HG03097 (cell line): ENCODE data around the gene ZBTB11.
"Not testable (repeated sequence)": the region's sequence is repeated elsewhere in the genome, so short reads cannot be mapped to it uniquely, and the experiment has no call there.

Experiments used
- ATAC-seq: cut with Tn5 transposase; IDR thresholded peaks from one replicate; pipeline ENCODE4 v1.9.1; 2021; ENCODE audit not compliant: unreplicated experiment, low FRiP score

ZBTB11 gene

DNA sequence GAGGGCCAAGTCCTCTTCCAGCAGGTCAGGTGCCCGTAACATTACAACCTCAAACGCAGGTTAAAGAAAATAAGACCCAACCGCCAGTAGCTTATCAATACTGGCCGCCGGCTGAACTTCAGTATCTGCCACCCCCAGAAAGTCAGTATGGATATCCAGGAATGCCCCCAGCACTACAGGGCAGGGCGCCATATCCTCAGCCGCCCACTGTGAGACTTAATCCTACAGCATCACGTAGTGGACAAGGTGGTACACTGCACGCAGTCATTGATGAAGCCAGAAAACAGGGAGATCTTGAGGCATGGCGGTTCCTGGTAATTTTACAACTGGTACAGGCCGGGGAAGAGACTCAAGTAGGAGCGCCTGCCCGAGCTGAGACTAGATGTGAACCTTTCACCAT, 16.6 kb upstream of the ZBTB11 start:
- ATAC-seq, result peak; percentile 54

DNA sequence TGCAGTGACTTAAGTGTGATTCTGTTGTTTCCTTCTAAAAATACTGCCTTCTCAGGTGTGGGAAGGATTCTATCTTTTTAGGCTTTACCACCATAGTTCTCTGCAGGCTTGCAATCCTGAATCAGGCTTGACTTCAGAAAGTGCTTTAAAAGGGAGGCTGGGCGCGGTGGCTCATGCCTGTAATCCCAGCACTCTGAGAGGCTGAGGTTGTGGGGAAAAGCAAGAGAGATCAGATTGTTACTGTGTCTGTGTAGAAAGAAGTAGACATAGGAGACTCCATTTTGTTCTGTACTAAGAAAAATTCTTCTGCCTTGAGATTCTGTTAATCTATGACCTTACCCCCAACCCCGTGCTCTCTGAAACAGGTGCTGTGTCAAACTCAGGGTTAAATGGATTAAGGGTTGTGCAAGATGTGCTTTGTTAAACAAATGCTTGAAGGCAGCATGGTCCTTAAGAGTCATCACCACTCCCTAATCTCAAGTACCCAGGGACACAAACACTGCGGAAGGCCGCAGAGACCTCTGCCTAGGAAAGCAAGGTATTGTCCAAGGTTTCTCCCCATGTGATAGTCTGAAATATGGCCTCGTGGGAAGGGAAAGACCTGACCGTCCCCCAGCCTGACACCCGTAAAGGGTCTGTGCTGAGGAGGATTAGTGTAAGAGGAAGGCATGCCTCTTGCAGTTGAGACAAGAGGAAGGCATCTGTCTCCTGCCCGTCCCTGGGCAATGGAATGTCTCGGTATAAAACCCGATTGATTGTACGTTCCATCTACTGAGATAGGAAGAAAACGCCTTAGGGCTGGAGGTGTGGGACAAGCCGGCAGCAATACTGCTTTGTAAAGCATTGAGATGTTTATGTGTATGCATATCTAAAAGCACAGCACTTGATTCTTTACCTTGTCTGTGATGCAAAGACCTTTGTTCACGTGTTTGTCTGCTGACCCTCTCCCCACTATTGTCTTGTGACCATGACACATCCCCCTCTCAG, 15.0 kb upstream of the ZBTB11 start:
- not testable (repeated sequence) for ATAC-seq

DNA sequence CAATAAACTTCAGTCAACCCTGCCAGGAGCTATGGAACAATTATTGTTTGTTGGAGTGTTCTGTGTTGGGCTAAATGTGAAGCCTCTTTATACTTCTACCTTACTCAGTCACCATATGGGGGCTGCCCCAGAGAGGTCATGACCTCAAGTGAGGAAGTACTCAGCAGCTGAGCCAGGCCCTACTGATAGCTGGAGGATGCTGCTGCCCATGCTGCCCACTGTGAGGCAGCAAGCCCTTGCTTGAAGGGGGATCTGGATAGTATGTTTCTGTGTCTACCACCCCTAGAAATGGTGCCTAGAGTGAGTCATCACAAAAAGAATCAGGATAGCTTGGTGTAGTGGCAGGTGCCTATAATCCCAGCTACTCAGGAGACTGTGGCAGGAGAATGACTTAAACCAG, 14.0 kb upstream of the ZBTB11 start:
- no peak for ATAC-seq

DNA sequence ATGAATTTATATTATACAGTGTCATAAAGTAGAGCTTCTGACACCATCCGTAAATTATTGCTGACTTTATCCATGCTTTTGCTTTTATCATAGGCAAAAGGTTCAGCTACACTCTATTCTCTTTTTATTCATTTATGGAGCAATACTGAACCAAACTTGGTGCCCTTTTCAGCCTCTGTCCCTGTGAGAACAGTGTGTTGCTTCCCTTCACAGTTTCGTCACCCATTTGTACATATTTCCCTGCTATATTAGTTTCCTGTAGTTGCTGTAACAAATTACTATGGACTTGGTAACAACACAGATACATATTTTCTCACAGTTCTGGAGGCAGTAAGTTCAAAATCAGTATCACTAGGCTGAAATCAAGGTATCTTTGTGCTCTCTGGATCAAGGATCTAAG, 12.4 kb upstream of the ZBTB11 start:
- no peak for ATAC-seq

DNA sequence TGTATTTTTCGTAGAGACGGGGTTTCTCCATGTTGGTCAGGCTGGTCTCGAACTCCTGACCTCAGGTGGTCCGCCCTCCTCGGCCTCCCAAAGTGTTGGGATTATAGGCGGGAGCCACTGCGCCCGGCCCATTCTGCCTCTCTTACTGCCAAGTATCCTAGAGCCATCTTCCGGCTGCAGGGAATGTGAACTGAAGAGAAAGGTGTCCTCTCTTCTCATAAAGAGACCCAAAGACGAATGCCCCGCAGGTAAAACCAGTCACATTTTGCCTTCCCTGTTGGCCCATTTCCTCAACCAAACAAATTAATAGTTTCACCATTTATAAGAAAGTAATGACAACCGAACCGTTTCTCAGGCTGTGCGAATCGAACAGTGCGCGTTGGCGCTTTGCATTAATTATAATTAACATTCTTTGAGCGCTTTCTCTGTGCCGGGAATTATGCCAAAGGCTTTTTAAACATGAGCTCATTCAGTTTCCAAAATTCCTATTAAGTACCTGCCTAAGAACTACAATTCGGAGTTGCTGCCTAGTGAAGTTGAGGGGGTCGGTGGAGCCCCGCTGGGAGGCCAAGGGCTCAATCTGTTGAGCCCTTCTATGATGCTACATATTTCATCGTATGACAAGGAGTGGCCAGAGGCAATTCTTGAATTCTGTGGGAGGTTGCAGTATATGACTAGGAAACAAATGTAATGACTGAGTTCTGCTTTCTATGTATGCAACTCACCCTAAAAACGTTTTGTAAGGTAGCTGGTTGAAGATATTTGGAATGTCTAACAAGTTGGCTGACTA, 10.4 kb upstream of the ZBTB11 start:
- ATAC-seq, result no peak

DNA sequence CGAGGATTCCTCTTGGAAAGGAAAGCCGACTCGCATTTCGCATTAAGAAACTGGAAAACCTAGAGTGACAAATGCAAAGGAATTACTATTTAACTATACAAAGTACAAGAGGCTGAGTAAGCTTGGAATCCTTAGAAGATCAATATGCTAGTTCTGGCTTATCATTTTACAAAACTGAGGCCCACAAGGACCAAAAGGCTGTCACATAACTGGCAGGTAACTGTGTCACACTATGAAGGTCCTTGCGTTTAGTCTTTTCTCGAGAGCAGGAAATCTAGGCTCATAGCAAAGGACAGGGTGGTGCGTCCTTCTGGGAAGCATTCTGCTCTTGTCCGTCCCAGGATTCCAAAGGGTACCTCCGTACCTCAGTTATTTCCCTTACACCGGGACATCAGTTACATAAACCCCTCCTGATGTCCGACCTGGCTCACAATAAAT, 9.0 kb upstream of the ZBTB11 start:
- ATAC-seq, result peak; percentile 9

DNA sequence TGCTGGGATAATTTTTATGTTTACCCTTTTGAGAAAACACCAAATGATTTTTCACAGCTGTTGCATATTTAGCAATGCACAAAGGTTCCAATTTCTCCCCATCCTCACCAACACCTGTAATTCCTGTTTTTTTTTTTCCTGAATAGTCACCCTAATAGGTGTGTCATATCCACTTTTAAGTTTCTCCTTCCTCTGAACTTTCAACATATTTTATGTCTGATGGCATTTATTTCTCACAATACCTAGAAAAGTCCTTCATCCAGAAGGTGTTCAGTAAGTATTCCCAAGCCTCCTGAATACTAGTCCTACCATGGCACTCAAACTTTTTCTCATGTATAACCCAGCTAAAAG, 8.1 kb upstream of the ZBTB11 start:
- ATAC-seq, result no peak

DNA sequence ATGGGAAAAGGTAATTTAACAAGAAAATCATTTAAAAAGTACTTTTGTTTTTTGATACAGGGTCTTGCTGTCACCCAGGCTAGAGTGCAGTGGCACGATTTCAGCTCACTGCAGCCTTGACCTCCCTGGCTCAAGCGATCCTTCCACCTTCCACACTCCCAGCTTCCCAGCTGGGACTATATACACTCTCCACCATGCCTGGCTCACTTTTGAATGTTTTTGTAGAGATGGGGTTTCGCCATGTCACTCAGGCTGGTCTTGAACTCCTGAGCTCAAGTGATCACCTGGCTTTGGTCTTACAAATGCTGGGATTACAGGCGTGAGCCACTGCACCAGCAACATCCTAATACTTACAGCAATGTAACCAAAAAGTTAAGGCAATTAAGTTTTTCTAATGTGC, 3.5 kb upstream of the ZBTB11 start:
- no peak for ATAC-seq

DNA sequence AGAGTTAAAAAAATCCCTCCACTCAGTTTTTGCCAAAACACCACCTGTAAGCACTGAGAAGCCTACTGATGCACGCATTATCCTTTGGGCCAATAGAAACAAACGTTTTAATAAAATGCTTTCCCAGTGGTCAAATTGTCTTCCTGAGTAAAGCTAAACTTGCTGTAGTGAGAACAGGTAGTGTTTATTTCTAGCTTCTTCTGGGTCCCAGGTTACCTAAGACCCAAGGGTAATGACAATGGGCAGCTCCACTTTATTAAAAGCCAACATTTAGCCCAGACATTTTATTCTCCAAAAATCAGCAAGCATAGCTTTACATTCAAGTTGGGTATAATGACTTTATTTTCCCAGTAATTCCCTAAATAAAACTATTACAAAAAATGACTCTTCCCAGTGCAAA, 1.9 kb upstream of the ZBTB11 start:
- not testable (repeated sequence) for ATAC-seq

DNA sequence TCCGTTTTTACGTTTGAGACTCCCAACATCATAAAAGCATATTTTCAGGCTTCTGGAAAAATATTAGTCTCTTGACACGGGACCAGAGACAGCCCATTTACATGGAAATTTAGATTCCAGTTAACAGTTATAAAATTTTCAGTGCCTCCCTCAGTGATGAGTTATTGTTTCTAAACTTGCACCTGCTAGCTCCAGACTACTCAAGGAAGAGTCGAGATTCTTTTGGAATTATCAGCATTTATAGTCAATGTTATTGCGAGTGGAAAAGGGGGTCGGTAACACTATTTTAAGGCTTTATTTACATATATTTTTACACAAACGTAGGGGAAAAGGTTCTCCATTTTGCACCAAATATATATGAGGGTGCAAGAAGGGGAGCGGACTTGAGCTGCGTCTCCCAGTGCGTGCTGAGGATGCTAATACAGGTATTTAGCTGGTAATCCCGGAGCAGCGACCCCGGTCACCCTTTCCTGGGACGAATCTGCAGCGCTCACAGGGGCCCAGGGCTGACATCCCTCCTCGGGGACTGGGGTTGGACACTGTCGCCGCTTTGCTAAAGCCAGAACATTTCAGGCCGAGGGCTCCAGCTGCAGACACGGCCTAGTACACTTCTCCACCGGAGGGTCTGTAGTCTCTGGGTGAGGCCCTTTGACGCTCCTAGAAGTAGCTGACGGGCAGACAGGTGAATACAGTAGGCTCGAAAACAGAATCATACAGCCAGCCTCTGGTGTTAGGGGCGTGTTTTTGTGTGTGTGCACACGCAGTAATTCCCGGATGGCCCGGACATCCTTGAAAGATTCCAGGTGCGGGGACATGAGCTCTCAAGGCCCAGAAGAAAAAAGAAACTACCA, 729 bp upstream of the ZBTB11 start:
- no peak for ATAC-seq

DNA sequence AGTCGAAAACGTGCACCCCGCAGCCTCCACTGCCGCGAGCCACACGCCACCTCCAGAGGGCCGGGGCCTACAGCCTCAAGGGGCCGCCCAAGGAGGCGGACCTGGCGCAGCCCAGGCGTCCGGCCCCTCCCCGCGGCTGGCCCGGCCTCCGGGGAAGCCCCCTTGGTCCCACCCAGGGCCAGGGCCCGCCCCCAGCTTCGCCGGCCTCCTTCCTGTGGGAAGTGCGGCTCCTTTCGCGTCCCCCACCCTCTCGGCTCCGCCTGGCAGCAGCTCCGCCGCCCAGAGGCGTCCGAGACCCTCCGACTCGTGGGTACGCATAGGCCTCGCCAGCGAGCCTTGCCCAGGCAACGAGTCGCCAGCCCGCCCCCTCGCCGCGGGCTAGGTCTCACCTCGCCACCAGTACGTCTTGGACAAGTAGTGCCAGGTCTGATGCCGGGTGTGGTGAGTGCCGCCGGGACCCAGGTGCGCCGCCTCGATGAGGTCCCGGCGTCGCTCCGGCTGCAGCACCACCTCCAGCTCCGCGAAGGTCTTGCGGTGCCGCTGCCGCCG, 642 bp downstream of the ZBTB11 start:
- peak; percentile 83 for ATAC-seq

DNA sequence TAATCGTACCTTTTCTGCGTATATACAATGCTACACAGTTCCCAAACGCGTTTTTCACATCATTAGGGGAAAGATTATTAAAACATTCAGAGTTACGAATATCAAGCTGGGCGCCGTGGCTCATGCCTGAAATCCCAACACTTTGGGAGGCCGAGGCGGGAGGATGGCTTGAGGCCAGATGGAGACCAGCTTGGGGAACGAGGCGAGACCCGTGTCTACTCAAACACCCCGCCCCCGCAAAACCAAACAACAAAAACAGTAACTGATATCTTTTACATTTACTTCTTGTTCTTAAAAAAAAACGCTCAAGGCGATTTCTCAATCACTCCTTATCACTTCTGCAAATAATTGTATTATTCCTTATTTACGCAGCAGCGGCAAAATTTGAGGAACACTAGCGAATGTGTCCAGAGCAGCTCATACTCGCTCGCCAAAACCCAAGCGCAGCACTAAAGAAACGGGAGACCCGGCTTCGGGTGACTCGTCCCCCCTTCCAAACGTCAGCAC, 1.2 kb downstream of the ZBTB11 start:
- no peak for ATAC-seq

DNA sequence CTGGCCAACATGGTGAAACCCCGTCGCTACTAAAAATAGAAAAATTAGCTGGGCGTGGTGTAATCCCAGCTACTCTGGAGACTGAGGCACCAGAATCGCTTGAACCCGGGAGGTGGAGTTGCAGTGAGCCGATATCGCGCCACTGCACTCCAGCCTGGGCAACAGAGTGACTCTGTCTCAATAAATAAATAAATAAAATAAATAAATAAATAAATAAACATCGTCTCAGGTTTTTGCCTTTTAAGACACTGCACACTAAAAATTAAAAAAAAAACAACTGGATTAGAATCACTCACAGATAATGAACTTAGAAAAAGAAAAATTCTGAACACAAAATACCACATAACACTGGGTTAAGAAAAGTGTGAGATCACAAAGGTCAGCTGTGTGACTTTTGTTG, 2.4 kb downstream of the ZBTB11 start:
- ATAC-seq, result no peak

DNA sequence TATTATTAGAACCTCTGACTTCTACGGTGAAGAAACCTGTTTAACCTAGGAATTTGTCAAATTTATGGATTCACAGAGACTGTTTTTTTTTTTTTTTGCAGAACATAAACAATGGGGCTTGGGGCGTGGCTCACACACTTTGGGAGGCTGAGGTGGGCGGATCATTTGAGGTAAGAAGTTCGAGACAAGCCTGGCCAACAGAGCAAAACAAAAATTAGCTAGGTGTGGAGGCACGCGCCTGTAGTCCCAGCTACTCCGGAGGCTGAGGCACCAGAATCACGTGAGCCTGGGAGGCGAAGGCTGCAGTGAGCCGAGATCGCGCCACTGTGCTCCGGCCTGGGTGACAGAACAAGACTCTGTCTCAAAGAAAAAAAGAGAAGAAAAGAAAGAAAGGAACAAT, 3.0 kb downstream of the ZBTB11 start:
- no peak for ATAC-seq

DNA sequence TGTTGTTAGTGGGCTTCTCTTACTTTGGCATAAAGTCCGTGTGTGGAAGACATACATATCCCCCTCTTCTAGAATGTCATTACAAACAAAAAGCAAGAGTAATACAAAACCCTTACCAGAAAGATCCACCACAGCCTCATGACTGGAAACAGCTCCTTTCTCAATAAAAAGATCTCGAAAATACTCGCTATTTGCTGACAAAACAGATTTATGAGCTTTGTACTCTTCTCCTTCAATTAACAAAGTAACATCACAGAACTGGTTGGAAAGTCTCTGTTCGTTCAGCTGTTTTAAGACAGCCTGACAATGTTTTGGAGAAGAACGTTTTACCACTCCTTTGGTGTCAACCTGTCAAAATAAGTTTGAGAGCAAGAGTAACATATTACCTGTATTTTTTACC, 5.9 kb downstream of the ZBTB11 start:
- ATAC-seq, result no peak

DNA sequence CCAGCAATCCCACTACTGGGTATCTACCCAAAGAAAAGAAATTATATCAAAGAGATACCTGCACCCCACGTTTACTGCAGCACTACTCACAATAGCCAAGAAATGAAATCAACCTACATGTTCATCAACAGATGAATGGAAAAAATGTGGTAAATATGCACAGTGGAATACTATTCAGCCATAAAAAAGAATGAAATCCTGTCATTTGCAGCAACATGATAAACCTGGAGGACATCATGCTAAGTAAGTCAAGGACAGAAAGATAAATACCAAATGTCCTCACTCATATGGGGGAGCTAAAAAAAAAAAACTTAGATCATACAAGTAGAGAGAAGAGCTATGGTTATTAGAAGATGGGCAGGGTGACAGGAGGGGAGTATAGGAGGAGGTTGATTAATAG, 9.1 kb downstream of the ZBTB11 start:
- ATAC-seq, result no peak

DNA sequence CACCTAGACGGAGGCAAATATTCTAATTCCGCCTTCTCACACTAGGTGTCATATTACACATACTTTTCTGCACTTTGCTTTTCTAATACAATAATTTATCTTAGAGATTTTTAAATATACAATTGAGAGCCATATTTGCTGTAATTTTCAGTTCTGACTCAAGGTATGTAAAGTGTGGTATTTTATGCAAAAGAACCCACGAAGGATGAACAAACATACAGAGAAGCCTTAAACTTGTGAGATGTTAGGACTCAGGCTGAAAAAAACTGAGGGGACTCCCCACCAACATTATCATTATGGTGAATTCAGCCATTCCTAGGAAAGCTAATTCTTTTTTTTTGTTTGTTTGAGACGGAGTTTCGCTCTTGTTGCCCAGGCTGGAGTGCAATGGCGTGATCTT, 9.6 kb downstream of the ZBTB11 start:
- no peak for ATAC-seq

DNA sequence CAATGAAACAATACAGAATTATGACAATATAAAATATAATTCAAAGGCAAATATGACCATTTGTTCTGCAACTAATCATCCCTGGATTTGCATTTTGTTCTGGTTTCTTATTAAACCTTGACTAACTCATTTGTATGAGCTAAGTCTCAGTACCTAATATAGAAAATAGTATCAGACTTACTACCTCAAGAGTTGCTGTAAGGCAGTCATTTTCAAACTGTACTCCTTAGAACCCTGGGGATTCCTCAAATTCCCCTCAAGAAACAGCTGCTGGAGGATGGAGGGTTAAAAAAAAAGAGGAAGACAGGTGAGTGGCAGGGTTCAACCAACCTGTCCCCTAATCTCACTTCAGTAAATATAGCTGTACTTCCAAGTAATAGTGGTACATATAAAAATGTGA, 11.1 kb downstream of the ZBTB11 start:
- no peak for ATAC-seq

DNA sequence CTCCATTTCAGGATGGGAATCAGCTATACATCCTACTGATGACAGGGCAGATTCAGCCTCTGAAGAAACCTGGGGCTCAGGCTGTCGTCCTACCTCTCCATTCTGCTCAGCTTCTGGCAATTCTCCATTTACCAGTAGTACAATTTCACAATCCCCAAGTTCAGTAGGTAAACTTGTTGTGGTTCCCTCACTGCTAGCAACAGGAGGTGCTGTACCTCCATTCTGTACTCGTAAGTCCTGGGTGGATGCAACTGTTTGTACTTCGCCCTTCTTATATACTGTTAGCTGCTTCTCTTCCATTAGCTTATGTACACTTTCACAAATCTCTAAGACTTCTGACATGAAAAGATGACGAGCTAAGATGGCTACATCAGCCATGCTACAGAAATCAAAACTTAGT, 11.6 kb downstream of the ZBTB11 start:
- no peak for ATAC-seq

DNA sequence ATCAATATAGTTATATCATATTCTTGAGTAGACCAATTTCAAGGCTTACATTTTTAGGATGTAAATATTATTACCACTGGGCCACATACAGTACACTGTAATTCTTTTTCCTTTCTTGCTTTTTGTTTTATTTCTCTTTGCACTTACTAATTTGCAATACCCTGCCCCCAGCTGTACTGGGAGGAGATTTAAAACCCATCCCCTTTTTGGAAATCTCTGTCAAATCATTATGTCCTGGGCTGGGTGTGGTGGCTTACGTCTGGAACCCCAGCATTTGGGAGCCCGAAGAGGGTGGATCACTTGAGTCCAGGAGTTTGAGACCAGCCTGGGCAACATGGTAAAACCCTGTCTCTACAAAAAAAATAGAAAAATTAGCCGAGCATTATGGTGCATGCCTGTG, 16.2 kb downstream of the ZBTB11 start:
- no peak for ATAC-seq
